ENCODE measurements around the gene DDX27.

DNA sequence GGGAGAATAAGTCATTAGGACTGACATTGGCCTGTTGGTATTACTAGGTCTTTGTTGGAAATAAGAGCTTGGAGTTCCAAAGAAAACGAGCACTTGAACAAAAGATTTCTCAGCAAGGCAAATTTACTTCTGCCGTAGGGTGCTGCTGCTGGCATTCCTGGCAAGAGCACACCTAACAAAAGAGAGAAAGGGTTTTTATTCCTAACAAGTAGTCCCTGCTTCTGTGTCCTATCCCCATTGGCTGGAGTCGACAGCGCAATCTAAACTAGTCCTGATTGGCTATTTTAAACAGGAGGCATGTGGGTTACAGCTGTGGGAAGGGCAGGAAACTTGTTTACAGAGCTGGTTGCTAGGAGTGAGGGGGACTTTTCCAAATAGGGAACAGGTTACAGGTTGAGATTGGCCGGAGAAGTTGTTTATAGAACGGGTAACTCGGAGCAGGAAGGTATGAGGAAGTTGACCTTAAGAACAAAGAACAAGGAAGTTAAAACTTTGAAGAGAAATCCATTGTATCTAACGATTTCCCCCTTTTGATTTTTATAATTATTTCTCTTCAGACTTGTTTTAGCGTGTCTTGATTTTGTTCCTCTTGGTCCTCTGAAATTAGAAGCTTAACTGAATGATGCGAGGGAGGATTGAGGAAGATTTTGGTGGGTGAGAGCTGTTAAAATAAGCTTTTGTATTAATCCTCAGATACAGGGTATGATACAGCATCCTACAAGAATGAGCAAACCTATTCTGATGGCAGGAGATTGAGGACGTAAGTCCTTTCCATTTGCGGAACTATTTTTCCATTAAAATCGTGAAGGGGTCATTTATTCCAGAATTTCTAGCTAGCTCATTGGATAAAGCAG is 62.1 kb downstream of the DDX27 start:
- TF ChIP-seq CBX5 (IDR thresholded peaks at IDR 0.05; ENCODE audit: low read depth, low read length) (no peak), HDAC6 (IDR thresholded peaks at IDR 0.05; ENCODE audit: low read depth, low read length) (no peak), MAFK (IDR thresholded peaks at IDR 0.05; ENCODE audit: low read depth, low read length) (no peak), TCF12 (IDR thresholded peaks at IDR 0.05; ENCODE audit: low read depth, low read length) (no peak), RAD21 (IDR thresholded peaks at IDR 0.05 in 1 of 2, conservative IDR thresholded peaks at IDR 0.05 in 1 of 2; ENCODE audit: low read depth in 2 of 2, low read length in 2 of 2) (no peak), CEBPB (IDR thresholded peaks at IDR 0.05; ENCODE audit: low read depth, low read length) (no peak), POLR2A (IDR thresholded peaks at IDR 0.05; ENCODE audit: control extremely low read depth in 1 of 2, low read depth in 2 of 2, low read length in 2 of 2) (peak; percentile 30 to 83), GABPA (IDR thresholded peaks at IDR 0.05; ENCODE audit: borderline replicate concordance, insufficient read depth, low read length) (no peak), POLR2AphosphoS5 (IDR thresholded peaks at IDR 0.05; ENCODE audit: low read depth, low read length) (peak; percentile 55), JUND (IDR thresholded peaks at IDR 0.05; ENCODE audit: low read length) (no peak), HDAC2 (IDR thresholded peaks at IDR 0.05; ENCODE audit: borderline replicate concordance in 1 of 2, low read depth in 2 of 2, low read length in 2 of 2) (no peak)
- TF ChIP-seq, protein P1, sequence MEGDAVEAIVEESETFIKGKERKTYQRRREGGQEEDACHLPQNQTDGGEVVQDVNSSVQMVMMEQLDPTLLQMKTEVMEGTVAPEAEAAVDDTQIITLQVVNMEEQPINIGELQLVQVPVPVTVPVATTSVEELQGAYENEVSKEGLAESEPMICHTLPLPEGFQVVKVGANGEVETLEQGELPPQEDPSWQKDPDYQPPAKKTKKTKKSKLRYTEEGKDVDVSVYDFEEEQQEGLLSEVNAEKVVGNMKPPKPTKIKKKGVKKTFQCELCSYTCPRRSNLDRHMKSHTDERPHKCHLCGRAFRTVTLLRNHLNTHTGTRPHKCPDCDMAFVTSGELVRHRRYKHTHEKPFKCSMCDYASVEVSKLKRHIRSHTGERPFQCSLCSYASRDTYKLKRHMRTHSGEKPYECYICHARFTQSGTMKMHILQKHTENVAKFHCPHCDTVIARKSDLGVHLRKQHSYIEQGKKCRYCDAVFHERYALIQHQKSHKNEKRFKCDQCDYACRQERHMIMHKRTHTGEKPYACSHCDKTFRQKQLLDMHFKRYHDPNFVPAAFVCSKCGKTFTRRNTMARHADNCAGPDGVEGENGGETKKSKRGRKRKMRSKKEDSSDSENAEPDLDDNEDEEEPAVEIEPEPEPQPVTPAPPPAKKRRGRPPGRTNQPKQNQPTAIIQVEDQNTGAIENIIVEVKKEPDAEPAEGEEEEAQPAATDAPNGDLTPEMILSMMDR (IDR thresholded peaks at IDR 0.05; ENCODE audit: control extremely low read depth in 1 of 3, insufficient read depth in 1 of 3, low read depth in 1 of 3, low read length in 3 of 3) = no peak

All from H1 (cell line).